GM21737 (cell line): ENCODE results near the gene SWAP70.

Experiments
- ATAC-seq: cut with Tn5 transposase; IDR thresholded peaks from one replicate; pipeline ENCODE4 v1.9.1; 2021; ENCODE audit warnings: mild to moderate bottlenecking, moderate library complexity; ENCODE audit not compliant: unreplicated experiment

SWAP70 gene

GRCh38 chr11:9651481-9651880, 12.4 kb upstream of the SWAP70 start:
- ATAC-seq, result no peak

- no peak for ATAC-seq
These were observed 11.8 kb upstream of the SWAP70 start for GRCh38 chr11:9651899-9652748.

GRCh38 chr11:9653871-9654270, 10.0 kb upstream of the SWAP70 start:
- no peak for ATAC-seq

- no peak for ATAC-seq
These were observed 7.0 kb upstream of the SWAP70 start for GRCh38 chr11:9656864-9657263.

GRCh38 chr11:9657531-9657930, 6.3 kb upstream of the SWAP70 start:
- no peak for ATAC-seq

GRCh38 chr11:9660886-9661285, 3.0 kb upstream of the SWAP70 start:
- ATAC-seq, result no peak

GRCh38 chr11:9662273-9662672, 1.6 kb upstream of the SWAP70 start:
- ATAC-seq, result no peak

GRCh38 chr11:9664276-9665171, 647 bp downstream of the SWAP70 start:
- ATAC-seq, result peak; percentile 37

GRCh38 chr11:9665749-9666148, 1.9 kb downstream of the SWAP70 start:
- no peak for ATAC-seq

- ATAC-seq, result no peak
These were observed 6.1 kb downstream of the SWAP70 start for GRCh38 chr11:9669954-9670353.

- no peak for ATAC-seq
These were observed 8.5 kb downstream of the SWAP70 start for GRCh38 chr11:9672288-9672916.

GRCh38 chr11:9672918-9673317, 9.0 kb downstream of the SWAP70 start:
- ATAC-seq, result no peak

GRCh38 chr11:9675691-9676090, 11.8 kb downstream of the SWAP70 start:
- no peak for ATAC-seq

GRCh38 chr11:9677951-9678350, 14.1 kb downstream of the SWAP70 start:
- ATAC-seq, result no peak

GRCh38 chr11:9678576-9678975, 14.7 kb downstream of the SWAP70 start:
- ATAC-seq, result no peak

GRCh38 chr11:9680028-9680427, 16.2 kb downstream of the SWAP70 start:
- ATAC-seq, result no peak

- no peak for ATAC-seq
These were observed 17.9 kb downstream of the SWAP70 start for GRCh38 chr11:9681583-9682372.

GRCh38 chr11:9687711-9688477, 24.0 kb downstream of the SWAP70 start:
- no peak for ATAC-seq

- ATAC-seq, result peak; percentile 77
These were observed 25.0 kb downstream of the SWAP70 start for GRCh38 chr11:9688716-9689511.
